Measurements from ENCODE around the gene GPR18. TPM values are rescaled to one million over a fixed set of nuclear protein-coding genes. Genes with fewer than 3 reads are reported as not detected.

The GPR18 gene
- total and polyA plus RNA-seq, 2 of the 4 experiments (the other 2 are of a cell fraction) = not detected

DNA sequence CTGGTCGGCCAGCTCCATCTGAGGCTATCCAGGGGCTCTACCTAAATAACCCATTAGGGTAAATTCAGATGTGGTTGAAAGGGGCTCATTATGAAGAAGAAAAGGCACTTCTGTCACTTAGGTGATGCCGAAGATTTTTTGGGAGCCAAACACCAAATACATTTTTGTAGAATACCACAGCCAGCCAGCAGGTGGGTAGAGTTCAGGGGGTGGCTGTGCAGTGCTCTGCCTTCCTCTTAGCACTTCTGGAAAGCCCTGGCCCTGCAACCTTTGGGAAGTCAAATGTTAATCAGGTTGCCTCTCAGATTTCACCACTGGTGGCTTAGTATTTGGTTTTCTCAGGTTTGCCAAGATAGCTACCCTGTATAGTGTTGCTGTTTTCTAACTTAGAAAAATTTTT is 18.5 kb upstream of the GPR18 start:
- TF ChIP-seq, protein P1, sequence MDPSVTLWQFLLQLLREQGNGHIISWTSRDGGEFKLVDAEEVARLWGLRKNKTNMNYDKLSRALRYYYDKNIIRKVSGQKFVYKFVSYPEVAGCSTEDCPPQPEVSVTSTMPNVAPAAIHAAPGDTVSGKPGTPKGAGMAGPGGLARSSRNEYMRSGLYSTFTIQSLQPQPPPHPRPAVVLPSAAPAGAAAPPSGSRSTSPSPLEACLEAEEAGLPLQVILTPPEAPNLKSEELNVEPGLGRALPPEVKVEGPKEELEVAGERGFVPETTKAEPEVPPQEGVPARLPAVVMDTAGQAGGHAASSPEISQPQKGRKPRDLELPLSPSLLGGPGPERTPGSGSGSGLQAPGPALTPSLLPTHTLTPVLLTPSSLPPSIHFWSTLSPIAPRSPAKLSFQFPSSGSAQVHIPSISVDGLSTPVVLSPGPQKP (IDR thresholded peaks at IDR 0.05; ENCODE audit: borderline replicate concordance, low read depth, low read length) = no peak
- TF ChIP-seq CHD1 (IDR thresholded peaks at IDR 0.05; ENCODE audit: low read depth, low read length) = no peak
- no peak for TF ChIP-seq CEBPB (IDR thresholded peaks at IDR 0.05; ENCODE audit: low read depth, low read length)
- TF ChIP-seq MAZ (IDR thresholded peaks at IDR 0.05; ENCODE audit: borderline replicate concordance, low read depth, low read length) = no peak
- TF ChIP-seq BHLHE40 (IDR thresholded peaks at IDR 0.05; ENCODE audit: low read depth, low read length) = no peak
- TF ChIP-seq NFE2L2 (IDR thresholded peaks at IDR 0.05; ENCODE audit: low read depth, low read length) = no peak
- TF ChIP-seq SMC3 (IDR thresholded peaks at IDR 0.05; ENCODE audit: low read depth, low read length) = no peak
- TF ChIP-seq RCOR1 (IDR thresholded peaks at IDR 0.05; ENCODE audit: insufficient replicate concordance, low read length) = no peak
- TF ChIP-seq, protein P2, sequence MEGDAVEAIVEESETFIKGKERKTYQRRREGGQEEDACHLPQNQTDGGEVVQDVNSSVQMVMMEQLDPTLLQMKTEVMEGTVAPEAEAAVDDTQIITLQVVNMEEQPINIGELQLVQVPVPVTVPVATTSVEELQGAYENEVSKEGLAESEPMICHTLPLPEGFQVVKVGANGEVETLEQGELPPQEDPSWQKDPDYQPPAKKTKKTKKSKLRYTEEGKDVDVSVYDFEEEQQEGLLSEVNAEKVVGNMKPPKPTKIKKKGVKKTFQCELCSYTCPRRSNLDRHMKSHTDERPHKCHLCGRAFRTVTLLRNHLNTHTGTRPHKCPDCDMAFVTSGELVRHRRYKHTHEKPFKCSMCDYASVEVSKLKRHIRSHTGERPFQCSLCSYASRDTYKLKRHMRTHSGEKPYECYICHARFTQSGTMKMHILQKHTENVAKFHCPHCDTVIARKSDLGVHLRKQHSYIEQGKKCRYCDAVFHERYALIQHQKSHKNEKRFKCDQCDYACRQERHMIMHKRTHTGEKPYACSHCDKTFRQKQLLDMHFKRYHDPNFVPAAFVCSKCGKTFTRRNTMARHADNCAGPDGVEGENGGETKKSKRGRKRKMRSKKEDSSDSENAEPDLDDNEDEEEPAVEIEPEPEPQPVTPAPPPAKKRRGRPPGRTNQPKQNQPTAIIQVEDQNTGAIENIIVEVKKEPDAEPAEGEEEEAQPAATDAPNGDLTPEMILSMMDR (conservative IDR thresholded peaks at IDR 0.05; ENCODE audit: low read depth, low read length) = no peak
- TF ChIP-seq MAFK (IDR thresholded peaks at IDR 0.05; ENCODE audit: low read depth, low read length) = no peak
- no peak for TF ChIP-seq RAD21 (IDR thresholded peaks at IDR 0.05; ENCODE audit: low read length)
- TF ChIP-seq POLR2A (IDR thresholded peaks at IDR 0.05; ENCODE audit: low read depth, low read length) = no peak
- TF ChIP-seq FOS (IDR thresholded peaks at IDR 0.05; ENCODE audit: low read depth, low read length) = no peak
- no peak for TF ChIP-seq MXI1 (IDR thresholded peaks at IDR 0.05; ENCODE audit: borderline replicate concordance, low read depth, low read length)
- TF ChIP-seq RFX5 (IDR thresholded peaks at IDR 0.05; ENCODE audit: low read depth, low read length) = no peak
- TF ChIP-seq, protein P3, sequence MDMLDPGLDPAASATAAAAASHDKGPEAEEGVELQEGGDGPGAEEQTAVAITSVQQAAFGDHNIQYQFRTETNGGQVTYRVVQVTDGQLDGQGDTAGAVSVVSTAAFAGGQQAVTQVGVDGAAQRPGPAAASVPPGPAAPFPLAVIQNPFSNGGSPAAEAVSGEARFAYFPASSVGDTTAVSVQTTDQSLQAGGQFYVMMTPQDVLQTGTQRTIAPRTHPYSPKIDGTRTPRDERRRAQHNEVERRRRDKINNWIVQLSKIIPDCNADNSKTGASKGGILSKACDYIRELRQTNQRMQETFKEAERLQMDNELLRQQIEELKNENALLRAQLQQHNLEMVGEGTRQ (IDR thresholded peaks at IDR 0.05; ENCODE audit: low read depth, low read length) = no peak
- no peak overlapping the region for H2AK9ac ChIP-seq (replicated peaks; ENCODE audit: low read depth, low read length, poor library complexity)
- no peak overlapping the region for H2BK15ac ChIP-seq (ENCODE audit: low read depth, low read length)
- no peak overlapping the region for H2BK120ac ChIP-seq (ENCODE audit: low read depth, low read length)
- no peak overlapping the region for H4K5ac ChIP-seq (ENCODE audit: low read depth, low read length)
- H3K56ac ChIP-seq (ENCODE audit: extremely low read depth, insufficient read depth, low read length) = no peak overlapping the region
- H3K79me1 ChIP-seq (ENCODE audit: low read depth in 1 of 2, low read length in 2 of 2) = peaks cover 9 to 10% of the 10 kb centered on the region in 2 experiments; a peak in 3 of 4 replicates
- H3K4me1 ChIP-seq (ENCODE audit: control insufficient read depth, insufficient read depth, low read length) = no peaks in the 10 kb centered on the region
- no peak overlapping the region for H4K91ac ChIP-seq (ENCODE audit: insufficient read depth, low read depth, low read length)
- H2BK20ac ChIP-seq (ENCODE audit: low read depth, low read length) = no peak overlapping the region
- no peak overlapping the region for H3K4me2 ChIP-seq (ENCODE audit: low read depth, low read length)
- H4K8ac ChIP-seq (ENCODE audit: low read depth in 2 of 2, low read length in 2 of 2) = no peak overlapping the region
- H3K18ac ChIP-seq (ENCODE audit: low read depth, low read length) = no peak overlapping the region
- H2BK5ac ChIP-seq (ENCODE audit: low read depth, low read length, poor library complexity, severe bottlenecking) = no peak overlapping the region
- no peak for ATAC-seq (ENCODE audit: low read depth)
- H3K14ac ChIP-seq (replicated peaks; ENCODE audit: low read depth, low read length) = no peak overlapping the region
- no CpG with 5 or more reads among the region's 2 CpGs for WGBS, 2 experiments (ENCODE audit: extremely low coverage in 2 of 2, insufficient read length in 1 of 2)
- no peaks in the 10 kb centered on the region; the same call in 1 of the 2 replicates for H4K20me1 ChIP-seq (ENCODE audit: insufficient read depth, low read length)
- no peaks in the 10 kb centered on the region for H3K27me3 ChIP-seq (ENCODE audit: control insufficient read depth, insufficient read depth, low read length)
- ChIA-PET CTCF (no interaction called here), POLR2A (ENCODE audit: unreplicated experiment) (no interaction called here)
- no peaks in the 10 kb centered on the region for H3K36me3 ChIP-seq (ENCODE audit: control insufficient read depth, insufficient read depth, low read length)
- H3K4me3 ChIP-seq (ENCODE audit: insufficient read depth, low read depth, low read length) = no peak overlapping the region
- no peak overlapping the region for H2AK5ac ChIP-seq (ENCODE audit: low read depth, low read length)
- H2AFZ ChIP-seq (replicated peaks; ENCODE audit: low read length, poor library complexity) = no peak overlapping the region
- H3K9ac ChIP-seq (ENCODE audit: low read depth, low read length) = no peak overlapping the region
- H3K27ac ChIP-seq (ENCODE audit: insufficient read depth, low read length) = no peak overlapping the region
- H3K9me1 ChIP-seq (ENCODE audit: insufficient read depth, low read length) = no peaks in the 10 kb centered on the region
- H3K4ac ChIP-seq (ENCODE audit: low read depth, low read length) = no peak overlapping the region
- dilution Hi-C loops (cut with HindIII; ENCODE audit: low sequenced_read_pairs, unreplicated experiment) = no loop called here
- BruUV-seq (replicated peaks) = no TSS peak
- H3K9me3 ChIP-seq (ENCODE audit: control insufficient read depth, insufficient read depth, low read length) = no peaks in the 10 kb centered on the region; the same call in none of the 2 replicates
- H3K23ac ChIP-seq (ENCODE audit: low read depth, low read length) = no peak overlapping the region
- in situ Hi-C loops (cut with MboI; ENCODE audit: low sequenced_read_pairs) = no loop called here
- intact Hi-C loops (cut with micrococcal nuclease) = no loop called here
- no peak for DNase-seq

All from IMR-90 (cell line).